GM19463 (cell line): Measurements from ENCODE around the gene TTC3.

Source experiments
- ATAC-seq: cut with Tn5 transposase; IDR thresholded peaks from one replicate; pipeline ENCODE4 v1.9.1; 2021; ENCODE audit warnings: mild to moderate bottlenecking, moderate library complexity; ENCODE audit not compliant: unreplicated experiment

Gene TTC3

DNA sequence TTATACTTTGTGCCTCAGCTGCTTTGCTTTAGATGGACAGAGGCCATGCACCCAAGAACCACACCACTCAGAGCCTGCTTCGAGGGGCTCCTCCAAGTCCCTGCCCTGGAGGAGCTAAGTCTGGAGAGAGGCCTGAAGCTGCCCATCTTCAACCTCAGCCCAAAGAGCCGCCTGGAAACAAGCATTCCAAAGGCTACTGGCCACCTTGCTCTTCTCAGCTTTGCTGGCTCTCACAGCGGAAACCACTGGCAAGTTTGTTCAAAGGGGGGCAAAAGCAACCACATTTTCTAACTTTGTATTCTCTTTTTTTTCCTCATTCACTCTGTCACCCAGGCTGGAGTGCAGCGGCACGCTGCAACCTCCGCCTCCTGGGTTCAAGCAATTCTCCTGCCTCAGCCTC, 170.9 kb downstream of the TTC3 start:
- no peak for ATAC-seq

DNA sequence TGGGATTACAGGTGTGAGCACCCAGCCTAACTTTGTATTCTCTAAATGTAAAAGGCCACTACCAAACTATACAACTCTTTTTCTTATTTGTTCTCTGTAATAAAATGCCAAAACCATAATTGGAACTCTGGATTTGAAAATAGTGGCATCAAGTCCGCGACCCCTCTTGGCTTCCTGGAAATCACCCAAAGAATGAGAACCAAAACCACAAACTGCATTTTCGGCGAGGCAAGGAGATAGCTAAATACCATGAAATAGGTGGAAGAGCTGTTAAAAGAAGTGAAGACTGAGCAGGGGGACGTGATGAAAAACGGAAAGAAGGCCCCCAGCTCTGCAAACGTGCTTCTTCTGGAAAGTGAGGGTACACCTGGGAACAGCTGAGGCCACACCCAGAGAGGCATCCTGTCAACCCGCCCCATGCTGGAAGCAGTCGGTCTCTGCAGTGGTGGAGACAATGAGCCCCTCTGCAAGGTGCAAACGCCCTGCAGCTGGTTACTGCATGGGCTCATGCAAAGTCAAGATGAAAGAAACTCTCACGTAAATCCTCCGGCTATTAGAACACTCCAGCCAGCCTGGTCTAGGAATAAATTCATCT, 171.5 kb downstream of the TTC3 start:
- no peak for ATAC-seq

DNA sequence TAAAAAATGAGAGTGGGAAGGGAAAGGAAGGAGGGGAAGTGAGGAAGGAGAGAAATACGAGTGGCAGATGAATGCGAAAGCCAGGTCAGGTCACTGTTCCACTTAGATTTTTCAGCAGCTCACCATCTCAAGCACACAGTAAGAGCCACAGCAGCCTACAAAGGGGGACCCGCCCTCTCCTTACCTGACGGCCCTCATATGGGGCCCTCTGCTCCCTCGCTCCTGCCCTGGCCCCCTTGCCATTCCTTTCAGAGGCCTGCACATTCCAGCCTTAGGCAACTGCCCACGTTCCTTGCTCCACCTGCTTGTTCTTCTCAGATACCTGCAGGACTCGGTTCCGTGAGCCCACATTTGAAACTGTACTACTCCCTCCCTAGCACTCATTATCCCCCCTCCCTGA, 172.1 kb downstream of the TTC3 start:
- ATAC-seq: no peak

DNA sequence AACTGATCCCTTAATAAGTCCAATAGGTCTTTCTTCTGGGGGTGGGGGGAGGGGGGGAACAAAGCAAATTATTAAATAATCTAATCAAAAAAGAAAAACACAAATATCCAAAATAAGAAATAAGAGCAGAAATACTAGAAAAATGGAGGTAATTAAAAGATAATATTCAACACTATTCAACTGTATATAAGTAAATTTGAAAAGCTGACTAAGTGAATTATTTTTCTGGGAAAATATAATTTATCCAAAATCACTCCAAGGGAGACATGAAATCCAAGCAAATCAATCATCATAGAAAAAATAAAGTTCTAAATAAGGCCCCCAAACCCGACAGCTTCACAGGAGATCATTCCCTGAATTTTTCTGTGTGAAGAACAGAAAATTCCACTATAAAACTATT, 175.2 kb downstream of the TTC3 start:
- ATAC-seq: no peak

DNA sequence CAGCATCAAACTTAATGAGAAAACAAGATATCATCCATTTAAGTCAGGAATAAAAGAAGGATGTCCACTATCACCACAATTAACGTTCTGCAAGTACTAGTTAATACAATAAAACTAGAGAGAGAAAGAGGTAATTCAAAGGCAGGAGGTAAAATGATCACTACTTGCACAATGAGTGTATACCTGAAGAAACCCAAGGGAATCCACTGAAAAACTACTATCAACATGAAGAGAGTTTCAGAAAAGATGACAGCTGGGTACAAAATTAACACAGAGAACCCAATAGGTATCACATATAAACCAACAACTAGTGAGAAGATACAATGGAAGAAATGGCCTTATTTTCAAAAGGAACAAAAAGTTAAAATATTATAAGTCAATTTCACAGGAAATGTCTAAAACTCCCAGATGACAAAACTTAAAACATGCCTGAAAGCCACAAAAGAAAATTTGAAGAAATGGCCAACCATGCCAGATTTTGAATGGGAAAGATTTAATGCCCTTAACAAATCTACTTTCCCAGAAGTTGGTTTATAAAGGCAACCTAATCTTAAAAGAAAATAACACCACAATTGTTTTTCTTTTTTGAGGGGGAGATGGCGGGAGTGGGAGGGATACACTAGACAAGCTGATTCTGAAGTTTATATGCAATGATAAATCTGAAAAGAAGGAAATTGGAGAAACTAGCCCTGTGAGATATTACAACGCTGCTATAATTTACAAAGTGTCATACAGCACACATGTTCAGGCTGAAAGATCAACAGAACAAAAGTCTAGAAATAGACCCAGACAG, 176.3 kb downstream of the TTC3 start:
- no peak for ATAC-seq

DNA sequence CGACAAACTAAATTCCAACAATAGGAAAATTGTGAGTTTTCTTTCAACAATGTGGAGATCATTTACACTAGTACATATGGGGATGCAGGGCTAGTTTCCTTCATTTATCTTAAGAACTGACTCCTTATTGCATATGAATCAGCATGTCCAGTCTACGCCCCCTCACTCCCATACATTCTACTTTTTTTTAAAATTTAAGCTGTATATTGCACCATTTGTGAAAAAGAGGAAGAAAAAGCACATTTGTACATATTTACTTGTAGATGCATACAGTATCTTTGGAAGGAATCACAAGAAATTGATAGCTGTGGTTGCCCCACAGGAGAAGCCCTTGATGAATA, 178.2 kb downstream of the TTC3 start:
- ATAC-seq: no peak
